Endothelial cell of umbilical vein (primary cell): ENCODE measurements around the gene PRMT2. TPM values are rescaled to one million over a fixed set of nuclear protein-coding genes. Genes with fewer than 3 reads are reported as not detected.

Experiments
- BruUV-seq: library from RNA; stranded (reverse); fragments of 400-500 nt; replicated peaks from 2 replicates; lab custom pipeline; 2021; lab: Mats Ljungman, UMichigan
- CTCF ChIA-PET: fragments of 300-600, 350-600 bp; sonication (Branson Sonifier 250); formaldehyde crosslinking; loops from one replicate; lab custom pipeline; 2021; ENCODE audit warnings: antibody characterized with exemption, inconsistent platforms; lab: Charles Lee
- POLR2A ChIA-PET: fragments of 300-600, 350-600 bp; sonication (Branson Sonifier 250); formaldehyde crosslinking; loops from one replicate; lab custom pipeline; 2021; ENCODE audit warnings: antibody characterized with exemption, inconsistent platforms; lab: Charles Lee
- DNase-seq: peaks from one replicate; pipeline ENCODE4 v3.0.0-alpha.2; 2011; ENCODE audit warnings: low read depth, low spot score
- FAIRE-seq: peaks from 2 replicates; lab custom pipeline; 2011; peaks lifted over from hg19 to GRCh38; lab: Jason Lieb, UNC
- H2AFZ ChIP-seq: 2 replicates; pipeline ENCODE4 v1.6.0; 2012; ENCODE audit warnings: low read depth, low read length, control low read depth, inconsistent platforms
- H3K27ac ChIP-seq: 2 replicates; pipeline ENCODE4 v1.5.1; 2011; ENCODE audit warnings: low read depth, mild to moderate bottlenecking, control low read depth, low read length, moderate library complexity; ENCODE audit not compliant: insufficient read depth
- H3K27me3 ChIP-seq, 2 experiments: 2 replicates each; pipeline versions ENCODE4 v1.6.0 to v1.6.1; 2011; ENCODE audit warnings: low read length in 2 of 2, mixed read lengths in 1 of 2; ENCODE audit not compliant: control insufficient read depth in 2 of 2, insufficient read depth in 2 of 2
- H3K36me3 ChIP-seq, 2 experiments: 2 replicates in 1 of 2; 3 replicates in 1 of 2; pipeline ENCODE4 v1.5.1; 2011; ENCODE audit warnings: low read length in 2 of 2, mild to moderate bottlenecking in 1 of 2, moderate library complexity in 1 of 2; ENCODE audit not compliant: control insufficient read depth in 2 of 2, insufficient read depth in 2 of 2; ENCODE audit errors: extremely low read depth in 1 of 2
- H3K4me1 ChIP-seq: 3 replicates; pipeline ENCODE4 v1.5.1; 2011; ENCODE audit warnings: mild to moderate bottlenecking, low read length; ENCODE audit not compliant: control insufficient read depth, insufficient read depth; ENCODE audit errors: extremely low read depth
- H3K4me2 ChIP-seq: 2 replicates; pipeline ENCODE4 v1.6.1; 2011; ENCODE audit warnings: low read length, control low read depth, mixed read lengths; ENCODE audit not compliant: insufficient read depth
- H3K4me3 ChIP-seq, 3 experiments: fragments of 200-600 bp in 1 of 3; sonication (generic), shearing (Covaris generic) in 1 of 3; replicated peaks in 1 of 3; 2 replicates each; pipeline ENCODE4 v1.5.1; 2011 to 2016; ENCODE audit warnings: control low read depth in 3 of 3, low read length in 3 of 3, mild to moderate bottlenecking in 2 of 3, inconsistent platforms in 1 of 3, low read depth in 1 of 3, moderate library complexity in 1 of 3; ENCODE audit not compliant: insufficient read depth in 1 of 3
- H3K79me2 ChIP-seq: 2 replicates; pipeline ENCODE4 v1.6.0; 2012; ENCODE audit warnings: low read length, inconsistent platforms; ENCODE audit not compliant: control insufficient read depth, insufficient read depth
- H3K9ac ChIP-seq: replicated peaks from 2 replicates; pipeline ENCODE3; 2011; ENCODE audit warnings: low read length, control low read depth; ENCODE audit not compliant: insufficient read depth; ENCODE audit errors: extremely low read depth
- H3K9me1 ChIP-seq: replicated peaks from 3 replicates; pipeline ENCODE4 v1.6.0; 2011; ENCODE audit warnings: mild to moderate bottlenecking, low read length; ENCODE audit not compliant: control insufficient read depth, insufficient read depth; ENCODE audit errors: extremely low read depth
- H3K9me3 ChIP-seq: replicated peaks from 2 replicates; pipeline ENCODE4 v1.5.1; 2012; ENCODE audit warnings: low read length, inconsistent platforms; ENCODE audit not compliant: control insufficient read depth, insufficient read depth
- H4K20me1 ChIP-seq: replicated peaks from 2 replicates; pipeline ENCODE3; 2011; ENCODE audit warnings: mild to moderate bottlenecking, low read length; ENCODE audit not compliant: control insufficient read depth, insufficient read depth; ENCODE audit errors: extremely low read depth
- CTCF ChIP-seq, 2 donors: IDR thresholded peaks; 1 replicate in 1 of 2; 2 replicates in 1 of 2; pipeline ENCODE4 v1.5.1; 2011; ENCODE audit warnings: low read length in 2 of 2, mild to moderate bottlenecking in 2 of 2, moderate library complexity in 2 of 2, control low read depth in 1 of 2, inconsistent platforms in 1 of 2, low read depth in 1 of 2; ENCODE audit not compliant: insufficient read depth in 1 of 2; ENCODE audit errors: extremely low read depth in 1 of 2
- EZH2 ChIP-seq: IDR thresholded peaks from 2 replicates; pipeline ENCODE4 v1.6.1; 2012; ENCODE audit warnings: borderline replicate concordance, low read depth, mild to moderate bottlenecking, moderate library complexity, low read length, inconsistent platforms; ENCODE audit not compliant: severe bottlenecking
- FOS ChIP-seq: IDR thresholded peaks from 2 replicates; pipeline ENCODE4 v1.6.1; 2011; ENCODE audit warnings: mild to moderate bottlenecking, low read length, moderate library complexity, borderline replicate concordance; ENCODE audit not compliant: insufficient read depth
- GATA2 ChIP-seq: IDR thresholded peaks from 2 replicates; pipeline ENCODE4 v1.7.0; 2011; ENCODE audit warnings: low read depth, mild to moderate bottlenecking, moderate library complexity, mixed read lengths, low read length; ENCODE audit not compliant: insufficient read length, insufficient read depth
- JUN ChIP-seq: IDR thresholded peaks from 2 replicates; pipeline ENCODE4 v1.6.1; 2011; ENCODE audit warnings: borderline replicate concordance, low read depth; ENCODE audit not compliant: insufficient read length, insufficient read depth
- MAX ChIP-seq: IDR thresholded peaks from 2 replicates; pipeline ENCODE4 v1.6.1; 2011; ENCODE audit not compliant: insufficient read depth, insufficient read length
- MYC ChIP-seq: IDR thresholded peaks from one replicate; pipeline ENCODE4 v1.6.1; 2011; ENCODE audit warnings: mild to moderate bottlenecking, low read depth, low read length
- POLR2A ChIP-seq: IDR thresholded peaks from 2 replicates; pipeline ENCODE4 v1.6.1; 2012; ENCODE audit warnings: low read depth, mild to moderate bottlenecking, control low read depth, low read length
- POLR2AphosphoS5 ChIP-seq: IDR thresholded peaks from 2 replicates; pipeline ENCODE4 v1.6.1; 2012; ENCODE audit warnings: low read depth, mild to moderate bottlenecking, control low read depth, low read length, moderate library complexity; ENCODE audit not compliant: insufficient read depth
- dilution Hi-C: fragments of 300-500 bp; cut with MboI; formaldehyde crosslinking; loops from one replicate; pipeline ENCODE4 v1.15.0; 2019; ENCODE audit warnings: low sequenced_read_pairs; ENCODE audit not compliant: extremely low pct_ligation_motif_present
- intact Hi-C: fragments of 100-400 bp; cut with micrococcal nuclease; formaldehyde crosslinking; loops from one replicate; pipeline ENCODE4 v1.10.0; 2022
- polyA plus RNA-seq, 4 experiments: library from polyadenylated mRNA; depleted of rRNA in 3 of 4; stranded (reverse) in 3 of 4; unstranded in 1 of 4; fragments of >200 nt; gene quantifications; 2 replicates each; pipeline versions ENCODE4 v1.2.1 to v1.2.3, GENCODE V29; 2011 to 2012; ENCODE audit warnings: missing spikeins in 1 of 4
- total RNA-seq: library from RNA; stranded (reverse); gene quantifications from 2 replicates; pipeline ENCODE4 v1.2.3, GENCODE V29; 2021

PRMT2 gene
- total and polyA plus RNA-seq, 2 donors (not counting 3 experiments of a cell fraction or from before 2014, with no cell fraction given) = 125 to 193 TPM

- POLR2A ChIA-PET = interaction anchor here (0.6 kb wide), 1 partner anchor 26 kb away, joined by 4 read pairs; the partner anchor contains the start of gene PRMT2
These were observed 26.3 kb downstream of the PRMT2 start for GRCh38 chr21:46661642-46662366.

More at GRCh38 chr21:46661642-46662366, 26.3 kb downstream of the PRMT2 start:
- intact Hi-C loops = no loop called here
- no peaks in the 10 kb centered on the region for H3K79me2 ChIP-seq
- no peak for DNase-seq
- no peaks in the 10 kb centered on the region for H3K9me1 ChIP-seq
- no peaks in the 10 kb centered on the region for H3K9me3 ChIP-seq
- H3K27ac ChIP-seq = no peak overlapping the region
- CTCF ChIA-PET = interaction anchor here (0.9 to 1.5 kb wide), 6 partner anchors 8 to 154 kb away, joined by 3 to 6 read pairs (median 4); no protein-coding TSS in a partner anchor
- H3K27me3 ChIP-seq = no peaks in the 10 kb centered on the region
- no peak overlapping the region for H2AFZ ChIP-seq
- no peak overlapping the region for H3K4me3 ChIP-seq
- no peak overlapping the region for H3K9ac ChIP-seq
- H3K4me2 ChIP-seq = peak overlapping the region; percentile 55
- dilution Hi-C loops = no loop called here
- H3K36me3 ChIP-seq = peaks cover 7 to 13% of the 10 kb centered on the region in 2 experiments
- no peak for FAIRE-seq
- H3K4me1 ChIP-seq = no peaks in the 10 kb centered on the region
- no peaks in the 10 kb centered on the region for H4K20me1 ChIP-seq
- TF ChIP-seq JUN (no peak), MYC (no peak), EZH2 (no peak), FOS (no peak), MAX (no peak), POLR2AphosphoS5 (no peak), GATA2 (no peak), CTCF (IDR thresholded peaks at IDR 0.05; ENCODE audit: extremely low read depth in 1 of 2, insufficient read depth in 1 of 2, low read depth in 1 of 2, low read length in 2 of 2) (no peak), POLR2A (no peak)
- BruUV-seq = no TSS peak
